ENCODE data around the gene NEGR1. TPM values are rescaled to one million over a fixed set of nuclear protein-coding genes. Genes with fewer than 3 reads are reported as not detected.

NEGR1 gene
- total and polyA plus RNA-seq, 7 donors, result 0.69 to 69.2 (median 42.5) TPM

DNA sequence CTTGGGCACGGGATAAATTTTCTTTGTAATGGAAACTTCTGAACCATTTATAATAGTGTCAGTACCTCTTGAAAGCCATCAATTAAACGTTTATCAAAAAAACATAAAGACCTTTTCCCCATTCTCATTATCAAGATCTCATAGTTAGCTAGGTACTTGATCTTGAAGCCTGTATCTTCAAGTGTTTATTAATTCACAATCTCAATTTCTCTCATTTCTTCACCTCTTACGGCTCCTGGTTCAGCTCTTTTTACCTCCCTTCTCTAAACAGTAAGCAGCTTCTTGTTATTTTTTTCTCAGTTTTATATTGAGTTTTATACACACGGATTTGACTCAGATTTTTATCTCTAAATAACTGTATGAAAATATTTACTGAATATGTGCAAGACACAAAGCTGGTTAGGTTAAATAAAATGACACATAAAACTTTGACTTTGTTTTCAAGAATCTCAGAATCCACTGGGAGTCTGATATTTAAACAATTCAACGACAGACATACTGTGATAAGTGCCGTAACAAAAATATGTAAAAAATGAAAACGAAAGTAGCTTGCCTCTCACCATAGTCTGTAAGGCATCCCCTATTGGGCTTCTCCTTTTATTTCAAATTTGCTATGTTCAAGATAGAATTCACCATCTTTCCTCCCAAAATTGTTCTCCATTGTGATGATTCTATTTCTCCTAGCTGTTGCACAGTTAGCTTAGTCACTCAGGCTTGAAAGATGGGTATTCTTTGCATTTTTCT, 789.9 kb downstream of the NEGR1 start:
- Histone ChIP-seq H3K27ac (no peak overlapping the region), H3K4me1 (no peaks in the 10 kb centered on the region), H3K4me3 (no peak overlapping the region), H3K9me3 (no peaks in the 10 kb centered on the region), H3K36me3 (no peaks in the 10 kb centered on the region), H3K27me3 (no peaks in the 10 kb centered on the region)
- TF ChIP-seq POLR2AphosphoS5 (IDR thresholded peaks at IDR 0.05), result no peak
- TF ChIP-seq EP300 (IDR thresholded peaks at IDR 0.05), result no peak
- TF ChIP-seq, protein P1, sequence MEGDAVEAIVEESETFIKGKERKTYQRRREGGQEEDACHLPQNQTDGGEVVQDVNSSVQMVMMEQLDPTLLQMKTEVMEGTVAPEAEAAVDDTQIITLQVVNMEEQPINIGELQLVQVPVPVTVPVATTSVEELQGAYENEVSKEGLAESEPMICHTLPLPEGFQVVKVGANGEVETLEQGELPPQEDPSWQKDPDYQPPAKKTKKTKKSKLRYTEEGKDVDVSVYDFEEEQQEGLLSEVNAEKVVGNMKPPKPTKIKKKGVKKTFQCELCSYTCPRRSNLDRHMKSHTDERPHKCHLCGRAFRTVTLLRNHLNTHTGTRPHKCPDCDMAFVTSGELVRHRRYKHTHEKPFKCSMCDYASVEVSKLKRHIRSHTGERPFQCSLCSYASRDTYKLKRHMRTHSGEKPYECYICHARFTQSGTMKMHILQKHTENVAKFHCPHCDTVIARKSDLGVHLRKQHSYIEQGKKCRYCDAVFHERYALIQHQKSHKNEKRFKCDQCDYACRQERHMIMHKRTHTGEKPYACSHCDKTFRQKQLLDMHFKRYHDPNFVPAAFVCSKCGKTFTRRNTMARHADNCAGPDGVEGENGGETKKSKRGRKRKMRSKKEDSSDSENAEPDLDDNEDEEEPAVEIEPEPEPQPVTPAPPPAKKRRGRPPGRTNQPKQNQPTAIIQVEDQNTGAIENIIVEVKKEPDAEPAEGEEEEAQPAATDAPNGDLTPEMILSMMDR (IDR thresholded peaks at IDR 0.05), result no peak
- no peak for TF ChIP-seq POLR2A (IDR thresholded peaks at IDR 0.05)
- intact Hi-C loops (cut with DNase I), result no loop called here
- WGBS, 2 donors, result 75 to 79% methylated on average over 7 of the region's 7 CpGs
- no peak for DNase-seq

DNA sequence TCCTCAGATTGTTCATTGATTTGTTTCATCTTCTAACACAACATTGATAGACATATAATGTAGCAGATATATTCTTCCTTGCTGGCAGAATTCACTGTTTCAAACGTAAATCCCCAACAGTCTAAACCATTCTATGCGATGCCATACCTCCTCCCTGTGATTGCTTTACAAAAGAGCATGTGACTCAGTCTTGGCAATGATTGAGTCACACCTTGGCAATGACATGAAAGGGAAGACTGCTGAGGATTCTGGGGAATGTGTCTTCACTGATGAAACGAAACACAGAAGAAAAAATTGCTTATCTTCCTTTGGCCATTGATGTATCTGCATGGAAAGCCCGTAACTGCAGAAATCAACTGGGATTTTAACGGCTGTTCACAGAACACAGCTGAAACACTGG, 791.9 kb downstream of the NEGR1 start:
- no peaks in the 10 kb centered on the region for H3K9me3 ChIP-seq
- WGBS, 2 donors, result 82% methylated on average over 5 of the region's 5 CpGs
- no peaks in the 10 kb centered on the region for H3K36me3 ChIP-seq
- no peak overlapping the region for H3K4me3 ChIP-seq
- H3K27me3 ChIP-seq, result no peaks in the 10 kb centered on the region
- no peaks in the 10 kb centered on the region for H3K4me1 ChIP-seq
- no peak for TF ChIP-seq POLR2A (IDR thresholded peaks at IDR 0.05)
- TF ChIP-seq, protein P1 (IDR thresholded peaks at IDR 0.05), result no peak
- no peak for TF ChIP-seq POLR2AphosphoS5 (IDR thresholded peaks at IDR 0.05)
- no peak for TF ChIP-seq EP300 (IDR thresholded peaks at IDR 0.05)
- intact Hi-C loops (cut with DNase I), result no loop called here
- no peak for DNase-seq
- H3K27ac ChIP-seq, result no peak overlapping the region

DNA sequence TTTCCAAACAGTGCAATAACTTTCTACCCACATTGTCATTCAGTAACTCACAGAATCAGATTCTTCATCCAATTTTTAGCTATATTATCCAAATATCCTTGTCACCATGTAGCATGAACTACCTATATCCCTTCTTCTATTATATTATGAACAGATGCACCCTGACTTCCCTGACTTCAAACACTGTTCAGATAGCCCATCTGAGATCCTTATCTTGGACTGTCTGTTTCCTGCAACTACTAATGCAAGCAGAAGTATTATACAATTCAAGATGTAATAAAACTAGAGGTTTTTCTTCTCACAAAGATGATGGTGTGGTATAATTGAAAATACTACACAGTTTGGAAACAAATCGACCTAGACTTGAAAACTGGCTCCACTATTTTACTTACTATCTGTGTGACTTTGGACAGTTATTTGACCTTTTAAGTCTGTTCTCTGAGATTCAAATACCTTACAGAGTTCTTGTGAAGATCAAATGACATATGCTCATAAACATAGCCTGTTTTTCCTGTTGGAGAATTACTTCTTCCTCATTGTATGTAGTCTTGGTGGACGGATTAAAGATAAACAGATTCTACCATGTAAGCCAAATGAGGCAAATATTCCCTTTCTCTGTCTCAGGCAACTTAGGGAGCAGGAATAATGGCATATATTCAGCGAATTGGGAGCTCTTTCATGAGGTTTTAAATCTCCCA, 793.6 kb downstream of the NEGR1 start:
- no peaks in the 10 kb centered on the region for H3K27me3 ChIP-seq
- H3K4me1 ChIP-seq, result no peaks in the 10 kb centered on the region
- DNase-seq, result no peak
- H3K9me3 ChIP-seq, result no peaks in the 10 kb centered on the region
- WGBS, 2 donors, result 15 to 46% methylated on average over 3 of the region's 3 CpGs
- no peak overlapping the region for H3K4me3 ChIP-seq
- TF ChIP-seq POLR2A (IDR thresholded peaks at IDR 0.05) (no peak), POLR2AphosphoS5 (IDR thresholded peaks at IDR 0.05) (no peak), EP300 (IDR thresholded peaks at IDR 0.05) (no peak)
- TF ChIP-seq, protein P1 (IDR thresholded peaks at IDR 0.05), result no peak
- H3K36me3 ChIP-seq, result no peaks in the 10 kb centered on the region
- intact Hi-C loops (cut with DNase I), result no loop called here
- no peak overlapping the region for H3K27ac ChIP-seq

DNA sequence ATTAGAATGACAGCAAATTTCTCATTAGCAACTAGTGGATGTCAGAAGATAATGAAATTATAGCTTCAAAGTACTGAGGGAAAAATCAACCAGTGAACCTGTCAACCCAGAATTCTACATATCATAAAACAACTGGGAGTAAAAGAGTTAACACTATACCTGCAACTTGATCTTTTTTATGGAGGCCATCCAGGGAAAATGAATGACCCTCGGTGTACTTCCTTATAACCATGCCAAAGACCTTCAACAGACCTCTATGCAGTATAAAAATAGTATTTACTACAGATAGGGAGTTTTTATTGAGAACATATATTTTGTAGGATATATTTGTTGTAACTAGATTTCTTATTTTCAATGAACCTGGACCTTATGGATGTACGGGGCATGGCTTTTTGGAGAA, 809.0 kb downstream of the NEGR1 start:
- no peak for DNase-seq
- Histone ChIP-seq H3K27ac (no peak overlapping the region), H3K9me3 (no peaks in the 10 kb centered on the region), H3K4me1 (no peaks in the 10 kb centered on the region), H3K27me3 (no peaks in the 10 kb centered on the region), H3K36me3 (no peaks in the 10 kb centered on the region), H3K4me3 (no peak overlapping the region)
- WGBS, 2 donors, result 14 to 62% methylated on average over 2 of the region's 2 CpGs
- TF ChIP-seq EP300 (IDR thresholded peaks at IDR 0.05) (no peak), POLR2AphosphoS5 (IDR thresholded peaks at IDR 0.05) (no peak), POLR2A (IDR thresholded peaks at IDR 0.05) (no peak)
- TF ChIP-seq, protein P1 (IDR thresholded peaks at IDR 0.05), result no peak
- intact Hi-C loops (cut with DNase I), result no loop called here
